SK-N-SH (cell line): ENCODE results near the gene RORB. TPM values are rescaled to one million over a fixed set of nuclear protein-coding genes. Genes with fewer than 3 reads are reported as not detected.

ENCODE experiments used
- CTCF ChIA-PET: fragments of 300-600, 350-600 bp; formaldehyde crosslinking; extraction: SDS; loops from one replicate; lab custom pipeline; 2021; lab: Yijun Ruan, JAX
- POLR2A ChIA-PET: fragments of 350-600 bp; sonication (Branson Sonifier 250); formaldehyde crosslinking; extraction: SDS; loops from one replicate; lab custom pipeline; 2020; ENCODE audit warnings: antibody characterized with exemption, inconsistent platforms; lab: Yijun Ruan, JAX
- DNase-seq: peaks from one replicate; pipeline ENCODE4 v3.0.0; 2012
- H2AFZ ChIP-seq: fragments of 200-600 bp; sonication (generic); 2 replicates; pipeline ENCODE4 v1.8.1; 2016; ENCODE audit warnings: antibody characterized with exemption, mild to moderate bottlenecking, low read depth
- H3F3A ChIP-seq: fragments of 200-600 bp; sonication (generic); replicated peaks from 2 replicates; pipeline ENCODE3; 2016; ENCODE audit warnings: antibody characterized with exemption, mild to moderate bottlenecking; ENCODE audit not compliant: insufficient read depth
- H3K27ac ChIP-seq, 2 experiments: fragments of 200-500 bp in 1 of 2; fragments of 200-600 bp in 1 of 2; sonication (Bioruptor generic) in 1 of 2; sonication (generic), shearing (Covaris generic) in 1 of 2; 2 replicates each; pipeline versions ENCODE4 v1.5.1 to v1.6.1; 2014 to 2016; ENCODE audit warnings: low read depth in 2 of 2, inconsistent platforms in 1 of 2, low read length in 1 of 2, mild to moderate bottlenecking in 1 of 2, mixed read lengths in 1 of 2
- H3K27me3 ChIP-seq: fragments of 200-600 bp; sonication (generic), shearing (Covaris generic); 2 replicates; pipeline ENCODE4 v1.6.1; 2016; ENCODE audit warnings: mixed run types; ENCODE audit not compliant: insufficient read depth
- H3K36me3 ChIP-seq, 2 experiments: fragments of 200-500 bp in 1 of 2; fragments of 200-600 bp in 1 of 2; sonication (Bioruptor generic) in 1 of 2; sonication (generic) in 1 of 2; replicated peaks in 1 of 2; 2 replicates each; pipeline versions ENCODE3 to v1.5.1; 2014 to 2016; ENCODE audit warnings: low read length in 1 of 2, mild to moderate bottlenecking in 1 of 2; ENCODE audit not compliant: insufficient read depth in 2 of 2, control insufficient read depth in 1 of 2
- H3K4me1 ChIP-seq, 2 experiments: fragments of 200-500 bp in 1 of 2; fragments of 200-600 bp in 1 of 2; sonication (Bioruptor generic) in 1 of 2; sonication (generic), shearing (Covaris generic) in 1 of 2; 2 replicates each; pipeline versions ENCODE4 v1.5.1 to v1.6.1; 2014 to 2016; ENCODE audit warnings: low read depth in 1 of 2, low read length in 1 of 2, mixed run types in 1 of 2; ENCODE audit not compliant: insufficient read depth in 2 of 2, control insufficient read depth in 1 of 2
- H3K4me2 ChIP-seq: fragments of 200-600 bp; sonication (generic), shearing (Covaris generic); 2 replicates; pipeline ENCODE4 v1.6.1; 2017; ENCODE audit warnings: mixed run types
- H3K4me3 ChIP-seq, 2 experiments: fragments of 200-500 bp in 1 of 2; fragments of 200-600 bp in 1 of 2; sonication (Bioruptor generic) in 1 of 2; sonication (generic), shearing (Covaris generic) in 1 of 2; 2 replicates each; pipeline versions ENCODE4 v1.5.1 to v1.8.1; 2014 to 2016; ENCODE audit warnings: low read depth in 2 of 2, inconsistent platforms in 1 of 2, low read length in 1 of 2, mild to moderate bottlenecking in 1 of 2, mixed read lengths in 1 of 2, moderate library complexity in 1 of 2
- H3K79me2 ChIP-seq: fragments of 200-600 bp; sonication (generic); 2 replicates; pipeline ENCODE4 v1.8.1; 2017; ENCODE audit warnings: mild to moderate bottlenecking; ENCODE audit not compliant: insufficient read depth
- H3K9ac ChIP-seq: fragments of 200-600 bp; sonication (generic); 2 replicates; pipeline ENCODE4 v1.6.1; 2017; ENCODE audit warnings: mixed run types
- H3K9me2 ChIP-seq: fragments of 200-600 bp; sonication (generic); 2 replicates; pipeline ENCODE4 v1.6.1; 2017; ENCODE audit warnings: mixed run types
- H3K9me3 ChIP-seq: fragments of 200-600 bp; sonication (generic); 2 replicates; pipeline ENCODE4 v1.6.1; 2017; ENCODE audit warnings: mixed run types, mild to moderate bottlenecking, moderate library complexity
- H4K20me1 ChIP-seq: fragments of 200-600 bp; sonication (generic); 2 replicates; pipeline ENCODE4 v1.6.1; 2017; ENCODE audit warnings: mild to moderate bottlenecking, mixed run types; ENCODE audit not compliant: insufficient read depth
- CTCF ChIP-seq: fragments of 200-600 bp; sonication (generic); IDR thresholded peaks from 2 replicates; pipeline ENCODE4 v1.6.1; 2017; ENCODE audit warnings: antibody characterized with exemption, mild to moderate bottlenecking, moderate library complexity
- ELF1 ChIP-seq: IDR thresholded peaks from 2 replicates; pipeline ENCODE4 v1.4.0; 2012
- FOSL2 ChIP-seq: IDR thresholded peaks from 2 replicates; pipeline ENCODE4 v1.4.0; 2012; ENCODE audit warnings: low read depth, mild to moderate bottlenecking, moderate library complexity, borderline replicate concordance
- FOXJ3 ChIP-seq: sonication (generic); formaldehyde crosslinking; IDR thresholded peaks from 2 replicates; pipeline ENCODE4 v1.5.1; 2020; ENCODE audit warnings: mild to moderate bottlenecking, missing genetic modification reagents
- FOXM1 ChIP-seq: IDR thresholded peaks from 2 replicates; pipeline ENCODE4 v1.4.0; 2012; ENCODE audit warnings: low read depth, mild to moderate bottlenecking
- GABPA ChIP-seq: IDR thresholded peaks from 2 replicates; pipeline ENCODE4 v1.4.0; 2012; ENCODE audit warnings: low read depth, mild to moderate bottlenecking
- IRF3 ChIP-seq: fragments of 150-350 bp; IDR thresholded peaks from 2 replicates; pipeline ENCODE4 v1.6.1; 2016; ENCODE audit warnings: mild to moderate bottlenecking, low read depth, low read length
- MEF2A ChIP-seq: IDR thresholded peaks from 2 replicates; pipeline ENCODE4 v1.4.0; 2012; ENCODE audit warnings: low read depth, borderline replicate concordance
- NFIC ChIP-seq: IDR thresholded peaks from 2 replicates; pipeline ENCODE4 v1.4.0; 2012; ENCODE audit warnings: borderline replicate concordance
- REST ChIP-seq: IDR thresholded peaks from 2 replicates; pipeline ENCODE4 v1.6.1; 2012; ENCODE audit warnings: mild to moderate bottlenecking, low read depth, low read length, moderate library complexity
- RFX5 ChIP-seq: IDR thresholded peaks from 2 replicates; pipeline ENCODE4 v1.6.1; 2012; ENCODE audit warnings: mild to moderate bottlenecking, improper control_type of control experiment, low read length
- SIN3A ChIP-seq: IDR thresholded peaks from 2 replicates; pipeline ENCODE4 v1.6.1; 2012; ENCODE audit warnings: low read depth, mild to moderate bottlenecking, low read length, moderate library complexity, borderline replicate concordance
- SMC3 ChIP-seq: IDR thresholded peaks from 2 replicates; pipeline ENCODE4 v1.6.1; 2012; ENCODE audit warnings: low read depth, low read length, improper control_type of control experiment
- TEAD4 ChIP-seq: IDR thresholded peaks from 2 replicates; pipeline ENCODE4 v1.4.0; 2012; ENCODE audit warnings: mild to moderate bottlenecking, borderline replicate concordance; ENCODE audit not compliant: insufficient read depth
- YY1 ChIP-seq: IDR thresholded peaks from 2 replicates; pipeline ENCODE4 v1.4.0; 2012; ENCODE audit warnings: low read depth, mild to moderate bottlenecking
- WGBS: methylation state at CpG from one replicate; pipeline ENCODE4 v1.1.6; 2017; ENCODE audit warnings: low lambda C conversion rate; 5-methylcytosine and 5-hydroxymethylcytosine counted together
- polyA plus RNA-seq, 3 experiments: library from polyadenylated mRNA; depleted of rRNA; stranded (reverse); fragments of >200 nt; gene quantifications; 2 replicates each; pipeline ENCODE4 v1.2.3, GENCODE V29; 2012

RORB gene
- polyA plus RNA-seq, 1 of the 3 experiments (the other 2 are of a cell fraction) = 0.13 TPM

- CTCF ChIA-PET = interaction anchor here (0.6 to 2.5 kb wide), 8 partner anchors 9 to 192 kb away, joined by 3 to 16 read pairs (median 4); no protein-coding TSS in a partner anchor
- no peaks in the 10 kb centered on the region for H3K79me2 ChIP-seq
- H4K20me1 ChIP-seq = no peaks in the 10 kb centered on the region
- POLR2A ChIA-PET = interaction anchor here (0.6 to 2.0 kb wide), 4 partner anchors 20 to 72 kb away, joined by 3 to 9 read pairs (median 4); no protein-coding TSS in a partner anchor
- H3K9ac ChIP-seq = no peak overlapping the region
- H3K36me3 ChIP-seq = no peaks in the 10 kb centered on the region
- no peaks in the 10 kb centered on the region for H3F3A ChIP-seq
- TF ChIP-seq SIN3A (no peak), GABPA (no peak), FOXJ3 (no peak), FOXM1 (no peak), RFX5 (no peak), ELF1 (no peak), CTCF (no peak), YY1 (no peak), IRF3 (no peak), MEF2A (no peak), FOSL2 (no peak)
- H3K27ac ChIP-seq = peak overlapping the region in 1 of 2 experiments; percentile 62; a peak in 2 of 4 replicates
- 0 out of 2 replicates have a peak overlapping the region, but pooled peaks have one; percentile 24 for H3K4me2 ChIP-seq
- peak overlapping the region in 1 of 2 experiments; percentile 55; a peak in 2 of 4 replicates for H3K4me3 ChIP-seq
- H3K9me2 ChIP-seq = no peaks in the 10 kb centered on the region
- H3K27me3 ChIP-seq = peaks cover 53% of the 10 kb centered on the region
- peaks cover 0 to 4% of the 10 kb centered on the region in 2 experiments; a peak in 2 of 4 replicates for H3K4me1 ChIP-seq
- peak; percentile 24 for DNase-seq
- WGBS = 9% methylated on average over 10 of the region's 14 CpGs
- no peaks in the 10 kb centered on the region for H3K9me3 ChIP-seq
- H2AFZ ChIP-seq = no peak overlapping the region
Measured at GRCh38 chr9:74500584-74500924, 3.4 kb downstream of the RORB start.

GRCh38 chr9:74501570-74501969, 4.4 kb downstream of the RORB start:
- H4K20me1 ChIP-seq = no peaks in the 10 kb centered on the region
- H3K9me2 ChIP-seq = no peaks in the 10 kb centered on the region
- H3K4me3 ChIP-seq = no peak overlapping the region
- H3K9me3 ChIP-seq = no peaks in the 10 kb centered on the region
- peaks cover 0 to 4% of the 10 kb centered on the region in 2 experiments; a peak in 2 of 4 replicates for H3K4me1 ChIP-seq
- CTCF ChIA-PET = interaction anchor here (1.0 kb wide), 1 partner anchor 818 kb away, joined by 3 read pairs; no protein-coding TSS in a partner anchor
- H3K36me3 ChIP-seq = no peaks in the 10 kb centered on the region
- no peak overlapping the region for H3K9ac ChIP-seq
- peaks cover 47% of the 10 kb centered on the region for H3K27me3 ChIP-seq
- no peaks in the 10 kb centered on the region for H3K79me2 ChIP-seq
- 28% methylated on average over 2 of the region's 2 CpGs for WGBS
- no peaks in the 10 kb centered on the region for H3F3A ChIP-seq
- H2AFZ ChIP-seq = no peak overlapping the region
- H3K4me2 ChIP-seq = no peak overlapping the region
- DNase-seq = no peak
- POLR2A ChIA-PET = no interaction called here
- H3K27ac ChIP-seq = no peak overlapping the region; a peak in 1 of 4 replicates
- TF ChIP-seq RFX5 = no peak
- no peak for TF ChIP-seq REST
- TF ChIP-seq SMC3 = no peak
- TF ChIP-seq CTCF = no peak
- no peak for TF ChIP-seq MEF2A
- no peak for TF ChIP-seq TEAD4
- TF ChIP-seq FOSL2 = no peak
- TF ChIP-seq NFIC = no peak
